Right lobe of liver (tissue), 4 donors: ENCODE measurements around the gene PACS2.

Experiments
- CTCF ChIP-seq, 4 donors: fragments of 200-600 bp in 3 of 4; fragments of 450-650 bp in 1 of 4; IDR thresholded peaks; one replicate each; pipeline versions ENCODE4 v1.5.1 to v1.8.0; 2016 to 2022; ENCODE audit warnings: antibody characterized with exemption in 4 of 4, mild to moderate bottlenecking in 2 of 4
- POLR2A ChIP-seq: fragments of 450-650 bp; IDR thresholded peaks from one replicate; pipeline ENCODE4 v1.6.1; 2017; ENCODE audit warnings: antibody characterized with exemption, mild to moderate bottlenecking
- donor health status: DM: no; HTN: no; CAD: no.
- donor health status: DM: no; HTN: no; CAD: no.
- donor health status: DM: no; HTN: yes; CAD: no.

GRCh38 chr14:105377555-105378182 is 63.1 kb downstream of the PACS2 start:
- TF ChIP-seq CTCF (IDR thresholded peaks at IDR 0.05) = no peak
- no peak for TF ChIP-seq POLR2A
